ENCODE measurements around the gene NR2C2. TPM values are rescaled to one million over a fixed set of nuclear protein-coding genes. Genes with fewer than 3 reads are reported as not detected.

The NR2C2 gene
- total and polyA plus RNA-seq, 9 of the 15 experiments (the other 6 are each of a cell fraction or from before 2014, with no cell fraction given): 6.1 to 33.0 (median 14.6) TPM

GRCh38 chr3:14984581-14985113, 37.3 kb downstream of the NR2C2 start (continued):
- peak; percentile 64 for TF ChIP-seq ZFP36 (IDR thresholded peaks at IDR 0.05; ENCODE audit: low read depth, low read length, partially characterized antibody)
- peak; percentile 89 for TF ChIP-seq RBM25 (IDR thresholded peaks at IDR 0.05; ENCODE audit: low read depth, low read length, severe bottlenecking)
- no peak for TF ChIP-seq ZC3H8 (IDR thresholded peaks at IDR 0.05)

- ATAC-seq (peak; percentile 93), DNase-seq (ENCODE audit: extremely low read depth in 1 of 4, low spot score in 3 of 4) (peak; percentile 26 to 44 (median 36)), FAIRE-seq (no peak)
- H3K4me2 ChIP-seq (ENCODE audit: insufficient read depth, low read length): no peak overlapping the region
- no peaks in the 10 kb centered on the region for H3K9me3 ChIP-seq (replicated peaks; ENCODE audit: control insufficient read depth, insufficient read depth, low read depth, low read length)
- ChIA-PET CTCF (ENCODE audit: low intra/inter-chr PET ratio) (no interaction called here), POLR2A (interaction anchor here (1.6 kb wide), 1 partner anchor 9 kb away, joined by 3 read pairs; no protein-coding TSS in a partner anchor)
- no peak overlapping the region for H3K9ac ChIP-seq (ENCODE audit: insufficient read depth in 1 of 2, low read depth in 2 of 2, low read length in 2 of 2)
- H2AFZ ChIP-seq (ENCODE audit: low read depth, low read length): no peak overlapping the region
- H3K27ac ChIP-seq (ENCODE audit: extremely low read depth, low read depth, low read length): no peak overlapping the region
- H4K20me1 ChIP-seq (replicated peaks; ENCODE audit: control insufficient read depth, insufficient read depth, low read length): peaks cover 8% of the 10 kb centered on the region; the same call in 1 of the 2 replicates
- H3K79me2 ChIP-seq (ENCODE audit: control insufficient read depth, insufficient read depth, low read length): peaks cover 18% of the 10 kb centered on the region
- H3K36me3 ChIP-seq (ENCODE audit: control insufficient read depth, insufficient read depth, low read length): no peaks in the 10 kb centered on the region
- in situ Hi-C loops (cut with MboI): no loop called here
- BruUV-seq (replicated peaks): no TSS peak
- no peaks in the 10 kb centered on the region for H3K9me1 ChIP-seq (ENCODE audit: control insufficient read depth, insufficient read depth, low read length)
- 82% methylated on average over 3 of the region's 3 CpGs for WGBS (ENCODE audit: insufficient coverage, low coverage, missing lambda C conversion rate)
- no peaks in the 10 kb centered on the region for H3K27me3 ChIP-seq (ENCODE audit: control insufficient read depth in 2 of 2, insufficient read depth in 2 of 2, low read length in 2 of 2)
- no peak overlapping the region for H3K4me3 ChIP-seq
- H3K4me1 ChIP-seq (replicated peaks in 1 of 2; ENCODE audit: control insufficient read depth in 2 of 2, insufficient read depth in 2 of 2, low read length in 2 of 2): no peaks in the 10 kb centered on the region
- intact Hi-C loops (cut with micrococcal nuclease): no loop called here
- TF ChIP-seq ZNF77 (CRISPR knock-in tag; IDR thresholded peaks at IDR 0.05) (no peak), KAT2B (IDR thresholded peaks at IDR 0.05; ENCODE audit: low read depth, low read length) (no peak), CTCF (IDR thresholded peaks at IDR 0.05 in 2 of 3, conservative IDR thresholded peaks at IDR 0.05 in 1 of 3; ENCODE audit: insufficient read depth in 2 of 3, low read depth in 1 of 3, low read length in 3 of 3) (peak; percentile 28 to 45 (median 35); a peak in 2 of 6 replicates), ZBTB49 (CRISPR knock-in tag; IDR thresholded peaks at IDR 0.05; ENCODE audit: borderline replicate concordance) (no peak), HMGXB4 (CRISPR knock-in tag; IDR thresholded peaks at IDR 0.05) (no peak), KLF16 (IDR thresholded peaks at IDR 0.05) (peak; percentile 9; the same call in 1 of the 2 replicates), RBM17 (IDR thresholded peaks at IDR 0.05; ENCODE audit: borderline replicate concordance, low read depth, low read length) (no peak), HEY1 (CRISPR knock-in tag; IDR thresholded peaks at IDR 0.05; ENCODE audit: borderline replicate concordance) (no peak), RAD21 (CRISPR knock-in tag; conservative IDR thresholded peaks at IDR 0.05 in 1 of 2, IDR thresholded peaks at IDR 0.05 in 1 of 2) (peak in 1 of 2 experiments; percentile 16; a peak in 1 of 4 replicates), MXI1 (IDR thresholded peaks at IDR 0.05; ENCODE audit: low read depth, low read length) (no peak), TGIF2 (CRISPR knock-in tag; IDR thresholded peaks at IDR 0.05) (no peak), HOXB6 (CRISPR knock-in tag; IDR thresholded peaks at IDR 0.05; ENCODE audit: borderline replicate concordance) (no peak), CC2D1A (IDR thresholded peaks at IDR 0.05) (no peak)
These were observed 41.6 kb downstream of the NR2C2 start for GRCh38 chr3:14988988-14989394.
